ENCODE measurements around the gene CLPTM1.
"Not testable (repeated sequence)": the region's sequence is repeated elsewhere in the genome, so short reads cannot be mapped to it uniquely, and the experiment has no call there.

CLPTM1 gene

DNA sequence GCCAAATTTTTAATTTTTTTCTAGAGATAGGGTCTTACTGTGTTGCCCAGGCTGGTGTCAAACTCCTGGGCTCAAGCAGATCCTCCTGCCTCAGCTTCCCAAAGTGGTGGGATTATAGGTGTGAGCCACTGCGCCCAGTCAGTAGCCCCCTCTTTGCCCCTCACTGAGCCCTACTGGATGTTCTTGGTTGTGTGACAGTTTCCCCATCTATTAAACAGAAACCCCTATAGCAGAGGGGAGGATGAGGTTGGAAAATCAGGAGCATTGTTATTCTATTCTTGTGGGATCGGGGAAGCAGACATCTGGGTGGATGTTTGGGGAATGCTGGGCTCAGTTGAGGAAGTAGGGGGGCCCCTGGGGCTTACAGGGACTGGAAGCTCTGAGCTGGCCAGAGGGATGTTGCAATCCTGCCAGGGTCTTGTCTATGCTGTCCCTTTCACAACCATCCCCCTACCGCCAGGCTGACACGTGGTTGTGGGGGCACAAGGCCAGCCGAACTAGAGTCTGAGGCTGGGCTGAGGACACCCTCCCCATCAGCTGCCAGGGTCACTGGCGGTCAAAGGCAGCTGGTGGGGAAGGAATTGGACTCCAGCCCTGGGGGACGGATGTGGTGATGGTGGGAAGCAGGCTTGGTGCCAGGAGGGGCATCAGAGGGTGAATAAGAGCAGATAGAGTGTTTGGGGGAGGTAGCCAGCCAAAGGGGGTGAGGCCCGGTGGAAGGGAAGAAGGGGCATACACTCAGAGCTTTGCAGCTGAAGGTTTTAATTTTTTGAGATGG lies 29.9 kb upstream of the CLPTM1 start:
- ChIA-PET POLR2A (interaction anchor here (1.3 to 1.5 kb wide), 2 partner anchors 10 to 29 kb away, joined by 3 to 4 read pairs; partner anchors contain the start of gene APOC1), CTCF (interaction anchor here (0.6 kb wide), 1 partner anchor 23 kb away, joined by 4 read pairs; no protein-coding TSS in a partner anchor)
- no peak for DNase-seq (ENCODE audit: extremely low spot score)
- no peak for TF ChIP-seq ZNF384 (IDR thresholded peaks at IDR 0.05)
- no peak for TF ChIP-seq LEF1 (IDR thresholded peaks at IDR 0.05; ENCODE audit: borderline replicate concordance)
- no peak for TF ChIP-seq BHLHE40 (IDR thresholded peaks at IDR 0.05; ENCODE audit: borderline replicate concordance)
- no peak for TF ChIP-seq NFRKB (IDR thresholded peaks at IDR 0.05)
- TF ChIP-seq PKNOX1 (IDR thresholded peaks at IDR 0.05): no peak
- TF ChIP-seq SUZ12 (IDR thresholded peaks at IDR 0.05): no peak
- no peak for TF ChIP-seq FOXM1 (IDR thresholded peaks at IDR 0.05; ENCODE audit: borderline replicate concordance)
- TF ChIP-seq FOXA1 (IDR thresholded peaks at IDR 0.05): no peak
- no peak for TF ChIP-seq ARNT (IDR thresholded peaks at IDR 0.05)
- no peak for TF ChIP-seq TARDBP (IDR thresholded peaks at IDR 0.05)
- no peak for TF ChIP-seq FOXK2 (IDR thresholded peaks at IDR 0.05)

DNA sequence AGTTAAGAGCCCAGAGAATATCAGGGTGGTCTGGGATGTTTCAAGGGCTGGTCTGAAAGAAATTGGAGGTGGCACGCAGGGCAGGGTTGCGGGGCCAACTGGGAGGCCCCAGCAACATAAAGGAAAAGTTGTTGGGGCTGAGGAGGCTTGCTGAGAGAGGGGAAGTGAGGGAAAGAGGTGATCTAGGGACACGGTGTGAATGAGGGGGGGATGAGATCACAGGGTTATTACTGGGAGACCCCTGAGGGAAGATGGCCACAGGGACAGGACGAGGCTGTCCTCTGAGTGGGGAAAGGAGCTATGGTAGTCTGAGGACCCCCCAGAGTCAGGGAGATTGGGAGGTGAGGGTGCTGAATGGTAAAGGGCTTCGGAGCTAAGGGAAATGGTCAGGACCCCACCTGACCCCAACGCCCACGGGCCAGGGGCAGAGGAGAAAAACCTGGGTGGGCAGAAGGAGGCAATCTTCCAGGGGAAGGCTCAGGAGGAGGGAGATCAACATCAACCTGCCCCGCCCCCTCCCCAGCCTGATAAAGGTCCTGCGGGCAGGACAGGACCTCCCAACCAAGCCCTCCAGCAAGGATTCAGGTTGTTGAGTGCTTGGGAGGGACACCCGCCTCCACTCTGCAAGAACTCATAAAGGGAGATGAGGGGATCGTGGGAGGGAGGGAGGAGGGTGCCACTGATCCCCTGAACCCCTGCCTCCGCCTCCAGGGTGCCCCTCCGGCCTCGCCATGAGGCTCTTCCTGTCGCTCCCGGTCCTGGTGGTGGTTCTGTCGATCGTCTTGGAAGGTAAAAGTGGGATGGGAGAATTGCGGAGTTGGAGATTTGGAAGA lies 28.7 kb upstream of the CLPTM1 start:
- ChIA-PET CTCF (interaction anchor here (0.6 kb wide), 1 partner anchor 24 kb away, joined by 4 read pairs; no protein-coding TSS in a partner anchor), POLR2A (interaction anchor here (1.3 to 1.5 kb wide), 2 partner anchors 12 to 28 kb away, joined by 3 to 4 read pairs; partner anchors contain the start of gene APOC1)

DNA sequence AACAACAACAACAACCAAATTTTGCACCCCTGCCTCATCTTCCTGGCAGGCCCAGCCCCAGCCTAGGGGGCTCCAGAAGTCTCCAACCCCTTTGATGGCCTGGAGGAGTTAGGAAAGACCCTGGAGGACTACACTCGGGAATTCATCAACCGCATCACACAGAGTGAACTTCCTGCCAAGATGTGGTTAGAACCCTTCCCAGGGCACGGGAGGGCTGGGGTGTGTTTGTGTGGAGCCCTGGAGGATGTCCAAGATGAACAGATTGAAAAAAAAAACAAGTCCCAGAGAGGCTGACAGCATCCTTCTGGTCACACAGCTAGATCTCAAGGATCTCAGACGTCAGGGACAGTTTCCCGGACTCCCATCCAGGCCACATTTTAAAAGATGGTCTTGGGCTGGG lies 27.4 kb upstream of the CLPTM1 start:
- DNase-seq (ENCODE audit: extremely low spot score): no peak
- ChIA-PET POLR2A (no interaction called here), CTCF (no interaction called here)
- no peak for TF ChIP-seq ZNF384 (IDR thresholded peaks at IDR 0.05)
- no peak for TF ChIP-seq LEF1 (IDR thresholded peaks at IDR 0.05; ENCODE audit: borderline replicate concordance)

More for the DNA sequence above, 28.7 kb upstream of the CLPTM1 start:
- DNase-seq (ENCODE audit: extremely low spot score): not testable (repeated sequence)
- TF ChIP-seq L3MBTL2 (conservative IDR thresholded peaks at IDR 0.05): peak; percentile 38; the same call in 1 of the 2 replicates

DNA sequence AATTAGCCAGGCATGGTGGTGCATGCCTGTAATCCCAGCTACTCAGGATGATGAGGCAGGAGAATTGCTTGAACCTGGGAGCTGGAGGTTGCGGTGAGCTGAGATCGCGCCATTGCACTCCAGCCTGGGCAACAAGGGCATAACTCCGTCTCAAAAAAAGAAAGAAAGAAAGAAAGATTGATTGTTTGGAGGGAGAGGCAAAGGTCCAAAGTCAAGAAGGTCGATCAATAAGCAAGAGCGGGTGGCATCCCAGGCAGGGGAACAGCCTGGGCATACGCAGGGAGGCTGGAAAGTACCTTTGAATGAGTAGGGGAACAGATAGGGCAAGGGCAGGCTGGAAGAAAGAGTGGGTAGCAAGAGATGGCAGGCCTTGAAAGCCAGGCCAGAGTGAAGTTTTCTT lies 25.1 kb upstream of the CLPTM1 start:
- TF ChIP-seq SUZ12 (IDR thresholded peaks at IDR 0.05) (no peak), TARDBP (IDR thresholded peaks at IDR 0.05) (no peak), HDGF (IDR thresholded peaks at IDR 0.05; ENCODE audit: borderline replicate concordance) (no peak), CTBP1 (IDR thresholded peaks at IDR 0.05; ENCODE audit: borderline replicate concordance) (no peak), FOXK2 (IDR thresholded peaks at IDR 0.05) (no peak), FOXA1 (IDR thresholded peaks at IDR 0.05) (no peak), FOXM1 (IDR thresholded peaks at IDR 0.05; ENCODE audit: borderline replicate concordance) (no peak), NFRKB (IDR thresholded peaks at IDR 0.05) (no peak), ARNT (IDR thresholded peaks at IDR 0.05) (no peak), BHLHE40 (IDR thresholded peaks at IDR 0.05; ENCODE audit: borderline replicate concordance) (no peak), ELF4 (IDR thresholded peaks at IDR 0.05) (no peak), LEF1 (IDR thresholded peaks at IDR 0.05; ENCODE audit: borderline replicate concordance) (no peak), SP1 (IDR thresholded peaks at IDR 0.05) (no peak), PKNOX1 (IDR thresholded peaks at IDR 0.05) (no peak), ZNF384 (IDR thresholded peaks at IDR 0.05) (no peak), L3MBTL2 (conservative IDR thresholded peaks at IDR 0.05) (no peak)
- POLR2A ChIA-PET: no interaction called here
- CTCF ChIA-PET: no interaction called here
- DNase-seq (ENCODE audit: extremely low spot score): no peak

- CTCF ChIA-PET: no interaction called here
- TF ChIP-seq BHLHE40 (IDR thresholded peaks at IDR 0.05; ENCODE audit: borderline replicate concordance): no peak
- no peak for TF ChIP-seq TARDBP (IDR thresholded peaks at IDR 0.05)
- TF ChIP-seq HDGF (IDR thresholded peaks at IDR 0.05; ENCODE audit: borderline replicate concordance): no peak
- no peak for TF ChIP-seq L3MBTL2 (conservative IDR thresholded peaks at IDR 0.05)
- TF ChIP-seq ZNF384 (IDR thresholded peaks at IDR 0.05): no peak
- no peak for TF ChIP-seq NFRKB (IDR thresholded peaks at IDR 0.05)
- TF ChIP-seq SP1 (IDR thresholded peaks at IDR 0.05): no peak
- TF ChIP-seq FOXK2 (IDR thresholded peaks at IDR 0.05): no peak
- no peak for TF ChIP-seq SUZ12 (IDR thresholded peaks at IDR 0.05)
- no peak for TF ChIP-seq PKNOX1 (IDR thresholded peaks at IDR 0.05)
- TF ChIP-seq FOXA1 (IDR thresholded peaks at IDR 0.05): no peak
- TF ChIP-seq ELF4 (IDR thresholded peaks at IDR 0.05): no peak
Measured at GRCh38 chr19:44931541-44931940, 23.6 kb upstream of the CLPTM1 start.

DNA sequence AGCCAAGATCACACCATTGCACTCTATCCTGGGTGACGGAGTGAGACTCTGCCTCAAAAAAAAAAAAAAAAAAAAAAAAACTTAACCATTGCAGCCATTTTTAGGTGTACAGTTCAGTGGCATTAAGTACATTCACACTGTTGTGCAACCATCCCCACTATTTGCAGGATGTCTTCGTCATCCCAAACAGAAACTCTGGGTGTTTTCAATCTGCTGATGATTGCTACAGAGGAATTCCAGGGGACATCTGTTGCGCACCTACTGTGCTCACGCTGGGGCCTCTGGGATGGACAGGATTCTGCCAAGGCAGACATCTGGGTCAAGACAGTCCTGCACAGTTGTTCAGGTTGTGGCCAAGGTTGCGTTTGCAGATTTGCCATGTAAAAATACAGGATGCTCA lies 15.5 kb upstream of the CLPTM1 start:
- TF ChIP-seq ZNF384 (IDR thresholded peaks at IDR 0.05): no peak
- TF ChIP-seq FOXK2 (IDR thresholded peaks at IDR 0.05): no peak
- TF ChIP-seq TARDBP (IDR thresholded peaks at IDR 0.05): no peak
- TF ChIP-seq PKNOX1 (IDR thresholded peaks at IDR 0.05): no peak
- no peak for TF ChIP-seq CTBP1 (IDR thresholded peaks at IDR 0.05; ENCODE audit: borderline replicate concordance)
- no peak for TF ChIP-seq L3MBTL2 (conservative IDR thresholded peaks at IDR 0.05)
- TF ChIP-seq BHLHE40 (IDR thresholded peaks at IDR 0.05; ENCODE audit: borderline replicate concordance): no peak
- TF ChIP-seq NFRKB (IDR thresholded peaks at IDR 0.05): no peak
- TF ChIP-seq FOXM1 (IDR thresholded peaks at IDR 0.05; ENCODE audit: borderline replicate concordance): no peak
- no peak for TF ChIP-seq LEF1 (IDR thresholded peaks at IDR 0.05; ENCODE audit: borderline replicate concordance)
- ChIA-PET POLR2A (no interaction called here), CTCF (no interaction called here)
- DNase-seq (ENCODE audit: extremely low spot score): no peak

More at GRCh38 chr19:44931541-44931940, 23.6 kb upstream of the CLPTM1 start:
- POLR2A ChIA-PET: no interaction called here
- no peak for DNase-seq (ENCODE audit: extremely low spot score)
